Ishikawa (cell line): ENCODE results near the gene COL23A1.

ENCODE experiments used
- CEBPB ChIP-seq: IDR thresholded peaks from 2 replicates; pipeline ENCODE4 v1.6.1; 2012
- CREB1 ChIP-seq: IDR thresholded peaks from 2 replicates; pipeline ENCODE4 v1.6.1; 2012; ENCODE audit warnings: low read depth
- EGR1 ChIP-seq: IDR thresholded peaks from 2 replicates; pipeline ENCODE4 v1.6.1; 2012
- EP300 ChIP-seq: IDR thresholded peaks from 2 replicates; pipeline ENCODE4 v1.6.1; 2012; ENCODE audit warnings: borderline replicate concordance
- FOXM1 ChIP-seq: IDR thresholded peaks from 2 replicates; pipeline ENCODE4 v1.6.1; 2012; ENCODE audit warnings: low read depth, borderline replicate concordance
- RAD21 ChIP-seq: IDR thresholded peaks from 2 replicates; pipeline ENCODE4 v1.6.1; 2012; ENCODE audit warnings: low read depth
- TAF1 ChIP-seq: IDR thresholded peaks from 2 replicates; pipeline ENCODE4 v1.6.1; 2012; ENCODE audit warnings: low read depth, mild to moderate bottlenecking
- TCF12 ChIP-seq: IDR thresholded peaks from 2 replicates; pipeline ENCODE4 v1.6.1; 2012; ENCODE audit warnings: low read depth
- YY1 ChIP-seq: IDR thresholded peaks from 2 replicates; pipeline ENCODE4 v1.6.1; 2012; ENCODE audit warnings: low read depth
- TF ChIP-seq, protein P1 (sequence below): IDR thresholded peaks from 2 replicates; pipeline ENCODE4 v1.6.1; 2012
- TF ChIP-seq, protein P2 (sequence below): IDR thresholded peaks from 2 replicates; pipeline ENCODE4 v1.6.1; 2012
- TF ChIP-seq, protein P3 (sequence below): IDR thresholded peaks from 2 replicates; pipeline ENCODE4 v1.6.1; 2012; ENCODE audit warnings: low read depth, mild to moderate bottlenecking

DNA sequence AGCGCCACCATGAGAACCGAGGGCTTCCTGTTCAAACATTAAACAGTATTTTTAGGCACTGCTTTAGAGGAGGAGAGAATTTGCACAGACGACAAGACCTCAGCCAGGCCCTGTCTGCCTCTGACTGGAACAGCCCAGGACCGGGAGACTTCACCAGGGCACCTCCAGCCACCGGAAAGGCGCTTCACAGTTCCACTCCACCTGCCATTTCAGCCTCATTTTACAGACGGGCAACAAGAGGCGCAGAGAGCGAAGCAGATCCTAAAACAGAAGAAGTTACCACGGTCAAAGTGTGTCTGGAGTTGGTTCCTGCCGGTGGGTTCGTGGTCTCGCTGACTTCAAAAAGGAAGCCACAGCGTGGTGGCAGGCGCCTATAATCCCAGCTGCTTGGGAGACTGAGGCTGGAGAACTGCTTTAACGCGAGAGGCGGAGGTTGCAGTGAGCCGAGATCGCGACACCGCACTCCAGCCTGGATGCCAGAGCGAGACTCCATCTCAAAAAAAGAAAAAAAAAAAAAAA, 28.4 kb downstream of the COL23A1 start:
- TF ChIP-seq CEBPB (no peak), CREB1 (no peak), TAF1 (no peak), EGR1 (no peak), RAD21 (no peak), TCF12 (no peak), EP300 (no peak), YY1 (no peak), FOXM1 (no peak)
- TF ChIP-seq, protein P1, sequence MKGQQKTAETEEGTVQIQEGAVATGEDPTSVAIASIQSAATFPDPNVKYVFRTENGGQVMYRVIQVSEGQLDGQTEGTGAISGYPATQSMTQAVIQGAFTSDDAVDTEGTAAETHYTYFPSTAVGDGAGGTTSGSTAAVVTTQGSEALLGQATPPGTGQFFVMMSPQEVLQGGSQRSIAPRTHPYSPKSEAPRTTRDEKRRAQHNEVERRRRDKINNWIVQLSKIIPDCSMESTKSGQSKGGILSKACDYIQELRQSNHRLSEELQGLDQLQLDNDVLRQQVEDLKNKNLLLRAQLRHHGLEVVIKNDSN = no peak
- TF ChIP-seq, protein P2, sequence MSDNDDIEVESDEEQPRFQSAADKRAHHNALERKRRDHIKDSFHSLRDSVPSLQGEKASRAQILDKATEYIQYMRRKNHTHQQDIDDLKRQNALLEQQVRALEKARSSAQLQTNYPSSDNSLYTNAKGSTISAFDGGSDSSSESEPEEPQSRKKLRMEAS = no peak
- TF ChIP-seq, protein P3, sequence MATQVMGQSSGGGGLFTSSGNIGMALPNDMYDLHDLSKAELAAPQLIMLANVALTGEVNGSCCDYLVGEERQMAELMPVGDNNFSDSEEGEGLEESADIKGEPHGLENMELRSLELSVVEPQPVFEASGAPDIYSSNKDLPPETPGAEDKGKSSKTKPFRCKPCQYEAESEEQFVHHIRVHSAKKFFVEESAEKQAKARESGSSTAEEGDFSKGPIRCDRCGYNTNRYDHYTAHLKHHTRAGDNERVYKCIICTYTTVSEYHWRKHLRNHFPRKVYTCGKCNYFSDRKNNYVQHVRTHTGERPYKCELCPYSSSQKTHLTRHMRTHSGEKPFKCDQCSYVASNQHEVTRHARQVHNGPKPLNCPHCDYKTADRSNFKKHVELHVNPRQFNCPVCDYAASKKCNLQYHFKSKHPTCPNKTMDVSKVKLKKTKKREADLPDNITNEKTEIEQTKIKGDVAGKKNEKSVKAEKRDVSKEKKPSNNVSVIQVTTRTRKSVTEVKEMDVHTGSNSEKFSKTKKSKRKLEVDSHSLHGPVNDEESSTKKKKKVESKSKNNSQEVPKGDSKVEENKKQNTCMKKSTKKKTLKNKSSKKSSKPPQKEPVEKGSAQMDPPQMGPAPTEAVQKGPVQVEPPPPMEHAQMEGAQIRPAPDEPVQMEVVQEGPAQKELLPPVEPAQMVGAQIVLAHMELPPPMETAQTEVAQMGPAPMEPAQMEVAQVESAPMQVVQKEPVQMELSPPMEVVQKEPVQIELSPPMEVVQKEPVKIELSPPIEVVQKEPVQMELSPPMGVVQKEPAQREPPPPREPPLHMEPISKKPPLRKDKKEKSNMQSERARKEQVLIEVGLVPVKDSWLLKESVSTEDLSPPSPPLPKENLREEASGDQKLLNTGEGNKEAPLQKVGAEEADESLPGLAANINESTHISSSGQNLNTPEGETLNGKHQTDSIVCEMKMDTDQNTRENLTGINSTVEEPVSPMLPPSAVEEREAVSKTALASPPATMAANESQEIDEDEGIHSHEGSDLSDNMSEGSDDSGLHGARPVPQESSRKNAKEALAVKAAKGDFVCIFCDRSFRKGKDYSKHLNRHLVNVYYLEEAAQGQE = no peak
